ENCODE data around the gene GRID1.

DNA sequence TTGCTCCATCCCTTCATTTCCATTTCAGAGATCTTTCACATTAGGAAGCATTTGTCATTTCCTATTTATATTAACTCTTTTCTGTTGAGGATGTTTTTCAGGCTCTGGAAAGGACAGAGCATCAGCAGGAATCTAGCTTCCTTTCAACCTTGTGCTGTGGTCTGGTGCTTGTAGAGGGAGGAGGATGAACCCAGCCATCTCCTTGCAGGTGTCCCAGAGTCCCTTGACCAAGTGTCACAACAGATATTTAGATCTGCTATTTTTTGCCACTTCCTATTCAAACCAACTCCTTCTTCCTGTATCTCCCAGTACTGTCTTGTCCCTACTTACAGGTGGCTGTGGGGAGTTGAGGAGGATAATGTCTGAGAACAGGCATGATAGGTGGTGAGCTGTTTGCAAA is 742.8 kb downstream of the GRID1 start:
- no peak for TF ChIP-seq POLR2A (IDR thresholded peaks at IDR 0.05)
- no peak for TF ChIP-seq CTCF (IDR thresholded peaks at IDR 0.05)
